WTC11 (cell line): ENCODE results near the gene JOSD1. TPM values are rescaled to one million over a fixed set of nuclear protein-coding genes. Genes with fewer than 3 reads are reported as not detected.
A peak's percentile ranks its signal among the peaks of the same experiment; 100 is the strongest.

ENCODE experiments used
- ATAC-seq: fragments of 200-7000 bp; cut with Tn5 transposase; 2 replicates; pipeline ENCODE4 v1.10.0; 2021; ENCODE audit warnings: mild to moderate bottlenecking, moderate library complexity
- CTCF ChIA-PET: fragments of 300-600 bp; sonication (Branson Sonifier 250); formaldehyde crosslinking; loops from one replicate; lab custom pipeline; 2021; ENCODE audit warnings: antibody characterized with exemption; lab: Charles Lee
- POLR2A ChIA-PET: fragments of 350-600 bp; sonication (Branson Sonifier 250); formaldehyde crosslinking; loops from one replicate; lab custom pipeline; 2021; ENCODE audit warnings: antibody characterized with exemption; lab: Charles Lee
- DNase-seq: peaks from one replicate; pipeline ENCODE4 v3.0.0; 2021; ENCODE audit warnings: low spot score
- H3K27ac Mint-ChIP-seq: 2 replicates; pipeline ENCODE4 v1.8.0; 2021; ENCODE audit warnings: mixed read lengths
- H3K27me3 Mint-ChIP-seq: 2 replicates; pipeline ENCODE4 v1.8.0; 2021; ENCODE audit warnings: low read depth, mild to moderate bottlenecking, moderate library complexity, mixed read lengths
- H3K36me3 Mint-ChIP-seq: 2 replicates; pipeline ENCODE4 v1.8.0; 2021; ENCODE audit warnings: mixed read lengths
- H3K4me1 Mint-ChIP-seq: 2 replicates; pipeline ENCODE4 v1.8.0; 2022; ENCODE audit warnings: mixed read lengths
- H3K4me3 Mint-ChIP-seq: 2 replicates; pipeline ENCODE4 v1.8.0; 2021; ENCODE audit warnings: mild to moderate bottlenecking, moderate library complexity, mixed read lengths
- H3K9me3 Mint-ChIP-seq: 2 replicates; pipeline ENCODE4 v1.8.0; 2021; ENCODE audit warnings: mixed read lengths
- ATF1 ChIP-seq: sonication (generic); formaldehyde crosslinking; IDR thresholded peaks from 2 replicates; pipeline ENCODE4 v1.8.1; 2023; ENCODE audit warnings: mild to moderate bottlenecking, moderate library complexity, missing genetic modification reagents
- CBFB ChIP-seq: sonication (generic); formaldehyde crosslinking; IDR thresholded peaks from 2 replicates; pipeline ENCODE4 v1.8.1; 2022; ENCODE audit warnings: mild to moderate bottlenecking, low read depth, missing genetic modification reagents
- GRHL2 ChIP-seq: fragments of 250-450 bp; sonication (Bioruptor Pico); IDR thresholded peaks from 2 replicates; pipeline ENCODE4 v1.8.0; 2022; ENCODE audit warnings: mild to moderate bottlenecking, moderate library complexity; ENCODE audit not compliant: insufficient replicate concordance, severe bottlenecking
- HMGA2 ChIP-seq: fragments of 250-450 bp; sonication (Bioruptor Pico); IDR thresholded peaks from 2 replicates; pipeline ENCODE4 v1.4.0; 2021; ENCODE audit warnings: mild to moderate bottlenecking, moderate library complexity
- JAZF1 ChIP-seq: fragments of 250-450 bp; sonication (Bioruptor Pico); IDR thresholded peaks from 2 replicates; pipeline ENCODE4 v1.9.0; 2021; ENCODE audit warnings: moderate library complexity, mild to moderate bottlenecking, inconsistent platforms
- MXD4 ChIP-seq: fragments of 250-450 bp; sonication (Bioruptor Pico); IDR thresholded peaks from 2 replicates; pipeline ENCODE4 v1.8.0; 2021; ENCODE audit warnings: mild to moderate bottlenecking, moderate library complexity, borderline replicate concordance
- NFE2L1 ChIP-seq: sonication (generic); formaldehyde crosslinking; IDR thresholded peaks from 2 replicates; pipeline ENCODE4 v1.8.1; 2023; ENCODE audit warnings: missing genetic modification reagents
- NFYB ChIP-seq: sonication (generic); formaldehyde crosslinking; conservative IDR thresholded peaks from 2 replicates; pipeline ENCODE4 v1.8.0; 2022; ENCODE audit warnings: low read depth, missing genetic modification reagents
- NR1H2 ChIP-seq: sonication (generic); formaldehyde crosslinking; IDR thresholded peaks from 2 replicates; pipeline ENCODE4 v1.9.0; 2021; ENCODE audit warnings: mild to moderate bottlenecking, moderate library complexity, missing genetic modification reagents
- SMAD4 ChIP-seq: sonication (generic); formaldehyde crosslinking; IDR thresholded peaks from 2 replicates; pipeline ENCODE4 v1.8.0; 2022; ENCODE audit warnings: mild to moderate bottlenecking, missing genetic modification reagents
- TP53 ChIP-seq: sonication (generic); formaldehyde crosslinking; IDR thresholded peaks from 2 replicates; pipeline ENCODE4 v1.8.1; 2023; ENCODE audit warnings: mild to moderate bottlenecking, missing genetic modification reagents
- ZBTB21 ChIP-seq: sonication (generic); formaldehyde crosslinking; IDR thresholded peaks from 2 replicates; pipeline ENCODE4 v1.8.1; 2023; ENCODE audit warnings: mild to moderate bottlenecking, missing genetic modification reagents, borderline replicate concordance
- ZNF423 ChIP-seq: fragments of 250-450 bp; sonication (Bioruptor Pico); IDR thresholded peaks from 2 replicates; pipeline ENCODE4 v2.1.2; 2022; ENCODE audit warnings: mild to moderate bottlenecking, moderate library complexity
- ZNF671 ChIP-seq: fragments of 250-450 bp; sonication (Bioruptor Pico); IDR thresholded peaks from 2 replicates; pipeline ENCODE4 v1.8.0; 2021; ENCODE audit warnings: mild to moderate bottlenecking
- total RNA-seq: library from RNA; stranded (reverse); gene quantifications from 3 replicates; pipeline ENCODE4 v1.2.3, GENCODE V29; 2021
- TF ChIP-seq, protein P1 (sequence below): sonication (generic); formaldehyde crosslinking; IDR thresholded peaks from 2 replicates; pipeline ENCODE4 v1.8.1; 2023; ENCODE audit warnings: mild to moderate bottlenecking, missing genetic modification reagents, borderline replicate concordance
- TF ChIP-seq, protein P2 (sequence below): sonication (generic); formaldehyde crosslinking; IDR thresholded peaks from 2 replicates; pipeline ENCODE4 v1.8.1; 2023; ENCODE audit warnings: mild to moderate bottlenecking, missing genetic modification reagents, moderate library complexity
- TF ChIP-seq, protein P3 (sequence below): fragments of 250-450 bp; sonication (Bioruptor Pico); conservative IDR thresholded peaks from 2 replicates; pipeline ENCODE4 v1.9.0; 2021; ENCODE audit warnings: mild to moderate bottlenecking
- TF ChIP-seq, protein P4 (sequence below): sonication (generic); formaldehyde crosslinking; conservative IDR thresholded peaks from 2 replicates; pipeline ENCODE4 v1.8.1; 2023; ENCODE audit warnings: mild to moderate bottlenecking, low read depth, missing genetic modification reagents, moderate library complexity
- TF ChIP-seq, protein P5 (sequence below): sonication (generic); formaldehyde crosslinking; IDR thresholded peaks from 2 replicates; pipeline ENCODE4 v1.8.1; 2023; ENCODE audit warnings: mild to moderate bottlenecking, missing genetic modification reagents

JOSD1 gene
- total RNA-seq, 1 experiment from 2014 or later = 24.5 TPM

DNA sequence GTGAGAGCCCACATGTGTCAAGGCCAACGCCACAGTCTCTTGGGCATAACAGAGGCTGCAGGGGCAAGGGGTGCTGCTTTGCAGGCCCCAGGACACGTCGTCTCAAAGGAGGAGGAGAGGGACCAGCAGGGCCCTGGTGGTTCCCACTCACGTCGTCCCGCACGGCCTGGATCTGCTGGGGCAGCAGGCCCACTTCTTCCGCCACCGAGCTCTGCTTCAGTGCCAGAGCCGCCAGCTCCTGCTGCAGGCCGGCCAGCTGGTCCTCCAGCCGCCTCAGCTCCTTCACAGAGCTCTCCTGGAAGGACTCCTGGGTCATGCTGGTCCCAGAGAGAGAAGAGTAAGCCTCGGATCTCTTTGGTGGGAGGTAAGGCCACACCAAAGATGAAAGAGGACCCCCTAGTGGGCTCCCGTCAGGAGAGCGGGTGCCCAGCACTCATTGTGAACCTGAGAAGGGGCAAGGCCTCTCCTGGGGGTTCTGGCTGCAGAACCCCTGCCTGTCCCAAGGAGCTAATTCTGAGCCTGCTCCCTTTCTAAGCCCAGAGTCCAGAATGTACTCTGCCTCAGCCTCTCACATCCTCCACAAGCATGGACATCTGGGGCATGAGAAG is 39.5 kb upstream of the JOSD1 start:
- Mint-ChIP-seq H3K27ac (no peak overlapping the region), H3K4me1 (no peaks in the 10 kb centered on the region), H3K36me3 (peaks cover 25% of the 10 kb centered on the region), H3K4me3 (no peak overlapping the region), H3K27me3 (no peaks in the 10 kb centered on the region), H3K9me3 (no peaks in the 10 kb centered on the region)
- ChIA-PET POLR2A (no interaction called here), CTCF (interaction anchor here (0.6 to 2.5 kb wide), 6 partner anchors 9 to 297 kb away, joined by 3 to 9 read pairs (median 4); no protein-coding TSS in a partner anchor)
- DNase-seq (no peak), ATAC-seq (no peak)
- TF ChIP-seq NFYB (CRISPR knock-in tag) (no peak), MXD4 (CRISPR knock-in tag) (no peak), TP53 (CRISPR knock-in tag) (no peak)
- TF ChIP-seq, protein P1, sequence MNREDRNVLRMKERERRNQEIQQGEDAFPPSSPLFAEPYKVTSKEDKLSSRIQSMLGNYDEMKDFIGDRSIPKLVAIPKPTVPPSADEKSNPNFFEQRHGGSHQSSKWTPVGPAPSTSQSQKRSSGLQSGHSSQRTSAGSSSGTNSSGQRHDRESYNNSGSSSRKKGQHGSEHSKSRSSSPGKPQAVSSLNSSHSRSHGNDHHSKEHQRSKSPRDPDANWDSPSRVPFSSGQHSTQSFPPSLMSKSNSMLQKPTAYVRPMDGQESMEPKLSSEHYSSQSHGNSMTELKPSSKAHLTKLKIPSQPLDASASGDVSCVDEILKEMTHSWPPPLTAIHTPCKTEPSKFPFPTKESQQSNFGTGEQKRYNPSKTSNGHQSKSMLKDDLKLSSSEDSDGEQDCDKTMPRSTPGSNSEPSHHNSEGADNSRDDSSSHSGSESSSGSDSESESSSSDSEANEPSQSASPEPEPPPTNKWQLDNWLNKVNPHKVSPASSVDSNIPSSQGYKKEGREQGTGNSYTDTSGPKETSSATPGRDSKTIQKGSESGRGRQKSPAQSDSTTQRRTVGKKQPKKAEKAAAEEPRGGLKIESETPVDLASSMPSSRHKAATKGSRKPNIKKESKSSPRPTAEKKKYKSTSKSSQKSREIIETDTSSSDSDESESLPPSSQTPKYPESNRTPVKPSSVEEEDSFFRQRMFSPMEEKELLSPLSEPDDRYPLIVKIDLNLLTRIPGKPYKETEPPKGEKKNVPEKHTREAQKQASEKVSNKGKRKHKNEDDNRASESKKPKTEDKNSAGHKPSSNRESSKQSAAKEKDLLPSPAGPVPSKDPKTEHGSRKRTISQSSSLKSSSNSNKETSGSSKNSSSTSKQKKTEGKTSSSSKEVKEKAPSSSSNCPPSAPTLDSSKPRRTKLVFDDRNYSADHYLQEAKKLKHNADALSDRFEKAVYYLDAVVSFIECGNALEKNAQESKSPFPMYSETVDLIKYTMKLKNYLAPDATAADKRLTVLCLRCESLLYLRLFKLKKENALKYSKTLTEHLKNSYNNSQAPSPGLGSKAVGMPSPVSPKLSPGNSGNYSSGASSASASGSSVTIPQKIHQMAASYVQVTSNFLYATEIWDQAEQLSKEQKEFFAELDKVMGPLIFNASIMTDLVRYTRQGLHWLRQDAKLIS (CRISPR knock-in tag) = no peak

DNA sequence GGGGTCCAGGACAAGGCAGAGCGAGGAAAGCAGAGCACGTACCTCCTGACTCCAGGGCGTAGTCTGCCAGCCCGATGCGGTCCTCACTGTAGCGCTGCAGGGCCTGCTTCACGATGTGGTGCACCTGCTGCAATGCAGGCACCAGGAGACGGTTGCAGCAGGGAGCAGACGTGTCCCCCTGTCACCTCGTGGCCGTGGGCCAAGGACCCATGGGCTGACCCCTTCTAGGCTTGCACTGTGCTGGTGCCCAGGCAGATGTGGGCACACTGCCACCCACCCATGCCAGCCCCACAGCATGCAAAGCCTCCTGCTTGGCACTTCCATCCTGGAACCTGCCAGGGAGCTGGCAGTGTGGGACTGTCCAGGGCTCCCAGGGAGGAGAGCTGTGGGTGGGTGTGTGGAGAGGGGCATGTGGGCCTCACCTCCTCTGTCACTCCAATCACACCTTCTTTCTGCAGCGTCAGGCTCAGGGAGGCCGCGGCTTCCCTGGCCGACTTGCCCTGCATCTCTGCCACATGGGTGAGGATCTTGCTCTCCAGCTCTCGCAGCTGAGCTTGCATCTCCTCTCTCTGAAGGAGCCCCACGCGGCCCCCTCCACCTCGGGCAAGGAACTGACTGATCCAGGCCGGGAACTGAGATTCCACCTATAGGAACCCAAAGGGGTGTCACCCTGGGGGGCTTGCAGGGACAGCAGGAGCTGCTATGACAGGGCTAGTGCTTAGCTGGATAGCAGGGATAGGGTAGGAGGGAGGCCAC is 38.7 kb upstream of the JOSD1 start:
- Mint-ChIP-seq H3K36me3 (peaks cover 24% of the 10 kb centered on the region), H3K27me3 (no peaks in the 10 kb centered on the region), H3K9me3 (no peaks in the 10 kb centered on the region), H3K4me3 (no peak overlapping the region), H3K27ac (no peak overlapping the region), H3K4me1 (no peaks in the 10 kb centered on the region)
- ATAC-seq (no peak), DNase-seq (no peak)
- ChIA-PET POLR2A (no interaction called here), CTCF (interaction anchor here (0.6 to 2.5 kb wide), 5 partner anchors 10 to 297 kb away, joined by 3 to 9 read pairs (median 4); no protein-coding TSS in a partner anchor)
- TF ChIP-seq ZNF671 = 0 out of 2 replicates have a peak, but pooled peaks have one; percentile 21
- TF ChIP-seq, protein P2, sequence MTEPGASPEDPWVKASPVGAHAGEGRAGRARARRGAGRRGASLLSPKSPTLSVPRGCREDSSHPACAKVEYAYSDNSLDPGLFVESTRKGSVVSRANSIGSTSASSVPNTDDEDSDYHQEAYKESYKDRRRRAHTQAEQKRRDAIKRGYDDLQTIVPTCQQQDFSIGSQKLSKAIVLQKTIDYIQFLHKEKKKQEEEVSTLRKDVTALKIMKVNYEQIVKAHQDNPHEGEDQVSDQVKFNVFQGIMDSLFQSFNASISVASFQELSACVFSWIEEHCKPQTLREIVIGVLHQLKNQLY (CRISPR knock-in tag) = no peak
- no peak for TF ChIP-seq NR1H2 (CRISPR knock-in tag)
- no peak for TF ChIP-seq HMGA2 (CRISPR knock-in tag)

DNA sequence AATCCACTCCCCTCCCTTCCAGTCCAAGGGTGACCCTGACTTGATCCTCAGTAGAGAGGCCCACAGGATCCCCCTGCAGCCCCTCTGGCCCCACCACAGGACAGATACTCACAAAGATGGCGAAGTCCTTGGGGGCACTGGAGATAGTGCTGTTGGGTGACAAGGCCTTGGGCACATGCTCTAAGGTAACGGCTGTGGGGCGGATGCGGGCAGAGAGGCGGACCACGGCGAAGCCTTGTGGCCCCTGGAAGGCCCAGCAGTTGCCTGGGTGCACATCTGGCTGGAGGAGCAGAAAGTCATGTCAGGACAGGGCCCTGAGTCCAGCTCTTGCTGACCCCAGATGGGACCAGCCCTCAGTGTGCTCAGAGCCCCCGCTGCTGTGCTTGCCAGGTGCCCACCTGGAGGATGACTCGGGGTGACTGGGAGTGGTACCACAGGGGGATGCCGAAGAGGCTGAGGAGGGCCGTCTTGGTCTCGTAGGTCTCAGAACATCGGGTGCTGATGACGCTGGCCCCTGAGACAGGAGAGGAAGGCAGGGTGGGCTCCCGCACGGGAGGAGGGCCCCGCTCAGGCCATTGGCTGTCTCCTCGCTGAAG is 37.8 kb upstream of the JOSD1 start:
- Mint-ChIP-seq H3K9me3 (no peaks in the 10 kb centered on the region), H3K36me3 (peaks cover 26% of the 10 kb centered on the region), H3K4me3 (no peak overlapping the region), H3K27ac (no peak overlapping the region), H3K27me3 (no peaks in the 10 kb centered on the region), H3K4me1 (no peaks in the 10 kb centered on the region)
- no peak for DNase-seq
- no peak for ATAC-seq
- ChIA-PET CTCF (interaction anchor here (1.2 to 2.0 kb wide), 2 partner anchors 14 to 30 kb away, joined by 6 read pairs; no protein-coding TSS in a partner anchor), POLR2A (no interaction called here)
- TF ChIP-seq JAZF1 (CRISPR knock-in tag) (no peak), ATF1 (no peak), GRHL2 (CRISPR knock-in tag) (no peak), NFE2L1 (CRISPR knock-in tag) (no peak), ZBTB21 (CRISPR knock-in tag) (no peak), ZNF423 (CRISPR knock-in tag) (no peak), TP53 (CRISPR knock-in tag) (no peak), CBFB (no peak), SMAD4 (no peak)
- TF ChIP-seq, protein P3, sequence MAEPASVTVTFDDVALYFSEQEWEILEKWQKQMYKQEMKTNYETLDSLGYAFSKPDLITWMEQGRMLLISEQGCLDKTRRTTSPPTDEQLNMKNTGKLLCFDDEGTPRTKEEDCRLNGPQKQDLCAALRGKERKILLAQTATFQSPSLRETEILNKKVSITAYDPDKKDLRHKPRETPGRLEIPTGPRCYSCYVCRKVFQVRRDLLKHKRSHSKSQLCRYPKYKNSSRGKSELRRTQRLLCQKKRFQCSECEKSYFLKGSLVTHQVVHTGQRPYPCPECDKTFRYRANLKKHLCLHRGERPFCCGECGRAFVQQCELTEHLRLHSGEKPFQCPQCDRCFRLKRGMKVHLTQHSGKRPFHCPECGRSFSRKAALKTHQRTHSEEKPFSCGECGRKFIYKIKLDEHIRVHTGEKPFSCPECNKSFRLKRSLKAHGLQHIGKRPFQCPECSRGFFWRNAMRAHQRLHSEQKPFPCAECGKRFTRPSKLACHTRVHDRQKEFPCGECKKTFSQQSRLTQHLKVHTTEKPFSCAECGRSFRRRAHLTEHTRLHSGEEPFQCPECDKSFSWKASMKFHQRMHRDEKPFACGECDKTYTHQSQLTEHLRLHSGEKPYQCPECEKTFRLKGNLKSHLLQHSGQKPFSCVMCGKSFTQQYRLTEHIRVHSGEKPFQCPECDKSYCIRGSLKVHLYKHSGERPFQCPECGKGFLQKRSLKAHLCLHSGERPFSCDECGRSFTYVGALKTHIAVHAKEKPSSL (CRISPR knock-in tag) = no peak
- TF ChIP-seq, protein P4, sequence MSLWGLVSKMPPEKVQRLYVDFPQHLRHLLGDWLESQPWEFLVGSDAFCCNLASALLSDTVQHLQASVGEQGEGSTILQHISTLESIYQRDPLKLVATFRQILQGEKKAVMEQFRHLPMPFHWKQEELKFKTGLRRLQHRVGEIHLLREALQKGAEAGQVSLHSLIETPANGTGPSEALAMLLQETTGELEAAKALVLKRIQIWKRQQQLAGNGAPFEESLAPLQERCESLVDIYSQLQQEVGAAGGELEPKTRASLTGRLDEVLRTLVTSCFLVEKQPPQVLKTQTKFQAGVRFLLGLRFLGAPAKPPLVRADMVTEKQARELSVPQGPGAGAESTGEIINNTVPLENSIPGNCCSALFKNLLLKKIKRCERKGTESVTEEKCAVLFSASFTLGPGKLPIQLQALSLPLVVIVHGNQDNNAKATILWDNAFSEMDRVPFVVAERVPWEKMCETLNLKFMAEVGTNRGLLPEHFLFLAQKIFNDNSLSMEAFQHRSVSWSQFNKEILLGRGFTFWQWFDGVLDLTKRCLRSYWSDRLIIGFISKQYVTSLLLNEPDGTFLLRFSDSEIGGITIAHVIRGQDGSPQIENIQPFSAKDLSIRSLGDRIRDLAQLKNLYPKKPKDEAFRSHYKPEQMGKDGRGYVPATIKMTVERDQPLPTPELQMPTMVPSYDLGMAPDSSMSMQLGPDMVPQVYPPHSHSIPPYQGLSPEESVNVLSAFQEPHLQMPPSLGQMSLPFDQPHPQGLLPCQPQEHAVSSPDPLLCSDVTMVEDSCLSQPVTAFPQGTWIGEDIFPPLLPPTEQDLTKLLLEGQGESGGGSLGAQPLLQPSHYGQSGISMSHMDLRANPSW (CRISPR knock-in tag) = no peak
- TF ChIP-seq, protein P5, sequence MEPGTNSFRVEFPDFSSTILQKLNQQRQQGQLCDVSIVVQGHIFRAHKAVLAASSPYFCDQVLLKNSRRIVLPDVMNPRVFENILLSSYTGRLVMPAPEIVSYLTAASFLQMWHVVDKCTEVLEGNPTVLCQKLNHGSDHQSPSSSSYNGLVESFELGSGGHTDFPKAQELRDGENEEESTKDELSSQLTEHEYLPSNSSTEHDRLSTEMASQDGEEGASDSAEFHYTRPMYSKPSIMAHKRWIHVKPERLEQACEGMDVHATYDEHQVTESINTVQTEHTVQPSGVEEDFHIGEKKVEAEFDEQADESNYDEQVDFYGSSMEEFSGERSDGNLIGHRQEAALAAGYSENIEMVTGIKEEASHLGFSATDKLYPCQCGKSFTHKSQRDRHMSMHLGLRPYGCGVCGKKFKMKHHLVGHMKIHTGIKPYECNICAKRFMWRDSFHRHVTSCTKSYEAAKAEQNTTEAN (CRISPR knock-in tag) = no peak
